Adrenal gland (tissue), 19 donors: Measurements from ENCODE around the gene GANAB. TPM values are rescaled to one million over a fixed set of nuclear protein-coding genes. Genes with fewer than 3 reads are reported as not detected.
"Not testable (repeated sequence)": the region's sequence is repeated elsewhere in the genome, so short reads cannot be mapped to it uniquely, and the experiment has no call there.

Experiments used
- DNase-seq, 7 donors: peaks; one replicate each; pipeline ENCODE4 v3.0.0-alpha.2; 2019 to 2020
- H3K27ac ChIP-seq, 5 donors: fragments of 200-600 bp; sonication (generic) in 4 of 5; 1 replicate in 3 of 5; 2 replicates in 2 of 5; pipeline versions ENCODE4 v1.5.1 to v1.8.0; 2016 to 2020; ENCODE audit warnings: mild to moderate bottlenecking in 1 of 5
- H3K27me3 ChIP-seq: fragments of 200-600 bp; 2 replicates; pipeline ENCODE4 v1.8.0; 2021
- H3K36me3 ChIP-seq, 2 donors: fragments of 200-600 bp; replicated peaks in 1 of 2; 1 replicate in 1 of 2; 2 replicates in 1 of 2; pipeline versions ENCODE4 v1.5.1 to v1.8.0; 2018 to 2022
- H3K4me1 ChIP-seq, 2 donors: fragments of 200-600 bp; replicated peaks in 1 of 2; 1 replicate in 1 of 2; 2 replicates in 1 of 2; pipeline versions ENCODE4 v1.5.1 to v1.8.0; 2018 to 2021
- H3K4me3 ChIP-seq, 4 donors: fragments of 200-600 bp; sonication (generic) in 3 of 4; one replicate each; pipeline ENCODE4 v1.5.1; 2016 to 2018
- H3K9me3 ChIP-seq, 3 donors: fragments of 200-600 bp; sonication (generic) in 1 of 3; replicated peaks in 1 of 3; 1 replicate in 2 of 3; 2 replicates in 1 of 3; pipeline versions ENCODE4 v1.5.1 to v1.8.0; 2016 to 2021
- POLR2A ChIP-seq, 2 donors: fragments of 450-650 bp; IDR thresholded peaks; one replicate each; pipeline ENCODE4 v1.6.1; 2017; ENCODE audit warnings: antibody characterized with exemption in 2 of 2, mild to moderate bottlenecking in 2 of 2, moderate library complexity in 1 of 2
- WGBS, 4 donors: extraction: QIAGEN DNeasy Blood & Tissue Kit in 2 of 4; methylation state at CpG; one replicate each; pipeline versions ENCODE4 v1.1.5 to v1.1.7; 2013 to 2017; 5-methylcytosine and 5-hydroxymethylcytosine counted together
- intact Hi-C, 2 donors: fragments of 100-400 bp; cut with DNase I; formaldehyde crosslinking; loops; one replicate each; pipeline versions ENCODE4 v1.14.1 to v1.15.0; 2022 to 2023
- long read RNA-seq, 10 donors: library from polyadenylated mRNA in 3 of 10; unstranded in 2 of 10; stranded (forward) in 1 of 10; transcript quantifications; one replicate each; pipeline ENCODE4 v2.0.0 and lab custom pipeline, GENCODE V29; 2021 to 2026
- polyA plus RNA-seq, 3 donors: library from polyadenylated mRNA; stranded (reverse); fragments of 200-250 nt in 2 of 3; fragments of 350-450 nt in 1 of 3; fragmentation: Illumina TruSeq in 1 of 3; extraction: RNeasy Lipid Tissue Mini Kit (QIAGEN cat#74804) in 1 of 3; gene quantifications; one replicate each; pipeline ENCODE4 v1.2.3, GENCODE V29; 2013 to 2014
- total RNA-seq, 9 donors: library from RNA; depleted of rRNA in 4 of 9; stranded (reverse); fragments of >200 nt in 4 of 9; fragments of 120-200 nt in 1 of 9; fragmentation: NEBNext Ultra II Directional in 1 of 9; extraction: Animal tissue kit (Norgen Biotek cat#: 25700) in 1 of 9; gene quantifications; one replicate each; pipeline versions ENCODE4 v1.1.0 to v1.2.4, GENCODE V29; 2013 to 2023
- TF ChIP-seq, protein P1 (sequence below), 6 experiments: fragments of 450-650 bp in 4 of 6; fragments of 200-600 bp in 2 of 6; sonication (generic) in 1 of 6; IDR thresholded peaks; 1 replicate in 5 of 6; 2 replicates in 1 of 6; pipeline versions ENCODE4 v1.5.1 to v1.8.0; 2016 to 2021; ENCODE audit warnings: antibody characterized with exemption in 6 of 6, mild to moderate bottlenecking in 2 of 6, moderate library complexity in 1 of 6
- donor health status: healthy with polysubstance abuse.
- donor health status: Bipolar disorder and iron deficiency.
- donor health status: DM: yes; HTN: yes; CAD: no.
- donor health status: DM: no; HTN: no; CAD: no.
- donor health status: DM: no; HTN: no; CAD: no.
- donor health status: DM: yes; HTN: yes; CAD: no.

The GANAB gene
- total RNA-seq (100 to 1,000 TPM; 105 to 304 (median 182) TPM), polyA plus RNA-seq (100 to 1,000 TPM in 1 of 3 donors, 10 to 100 TPM in 2; 90.9 to 177 (median 94.0) TPM)
- long read RNA-seq, donor 1, transcript GANAB-202 (24 exons, 3,608 nt) = major isoform, 7 of 25 reads
- long read RNA-seq, donor 1, partial matches to known transcripts = 11 of 25 reads
- long read RNA-seq, donor 1, other reads (novel, unspliced or antisense) = 0 of 25 reads
- long read RNA-seq, donor 2, transcript GANAB-202 (24 exons, 3,608 nt) = major isoform, 5 of 38 reads
- long read RNA-seq, donor 2, partial matches to known transcripts = 23 of 38 reads
- long read RNA-seq, donor 2, other reads (novel, unspliced or antisense) = 5 of 38 reads
- long read RNA-seq, donor 3, transcript GANAB-202 (24 exons, 3,608 nt) = major isoform, 9 of 17 reads
- long read RNA-seq, donor 3, partial matches to known transcripts = 5 of 17 reads
- long read RNA-seq, donor 3, other reads (novel, unspliced or antisense) = 0 of 17 reads
- long read RNA-seq, donor 4, partial matches to known transcripts = 0 of 4 reads
- long read RNA-seq, donor 4, other reads (novel, unspliced or antisense) = 3 of 4 reads
- long read RNA-seq, donor 5, transcript GANAB-202 (24 exons, 3,608 nt) = major isoform, 36 of 98 reads
- long read RNA-seq, donor 5, transcript GANAB-201 (25 exons, 3,906 nt) = minor isoform, 15 of 98 reads
- long read RNA-seq, donor 5, partial matches to known transcripts = 19 of 98 reads
- long read RNA-seq, donor 5, other reads (novel, unspliced or antisense) = 26 of 98 reads
- long read RNA-seq, donor 6, partial matches to known transcripts = 1 of 3 reads
- long read RNA-seq, donor 6, other reads (novel, unspliced or antisense) = 2 of 3 reads
- long read RNA-seq, donor 7, partial matches to known transcripts = 10 of 18 reads
- long read RNA-seq, donor 7, other reads (novel, unspliced or antisense) = 0 of 18 reads
- long read RNA-seq, donor 8, transcript GANAB-202 (24 exons, 3,608 nt) = major isoform, 17 of 75 reads
- long read RNA-seq, donor 8, transcript GANAB-208 (4 exons, 608 nt) = minor isoform, 5 of 75 reads
- long read RNA-seq, donor 8, partial matches to known transcripts = 50 of 75 reads
- long read RNA-seq, donor 8, other reads (novel, unspliced or antisense) = 0 of 75 reads
- long read RNA-seq, donor 9, transcript GANAB-208 (4 exons, 608 nt) = minor isoform, 5 of 11 reads
- long read RNA-seq, donor 9, transcript GANAB-202 (24 exons, 3,608 nt) = major isoform, 6 of 11 reads
- long read RNA-seq, donor 9, partial matches to known transcripts = 0 of 11 reads
- long read RNA-seq, donor 9, other reads (novel, unspliced or antisense) = 0 of 11 reads
- long read RNA-seq, donor 10, partial matches to known transcripts = 35 of 40 reads
- long read RNA-seq, donor 10, other reads (novel, unspliced or antisense) = 0 of 40 reads

DNA sequence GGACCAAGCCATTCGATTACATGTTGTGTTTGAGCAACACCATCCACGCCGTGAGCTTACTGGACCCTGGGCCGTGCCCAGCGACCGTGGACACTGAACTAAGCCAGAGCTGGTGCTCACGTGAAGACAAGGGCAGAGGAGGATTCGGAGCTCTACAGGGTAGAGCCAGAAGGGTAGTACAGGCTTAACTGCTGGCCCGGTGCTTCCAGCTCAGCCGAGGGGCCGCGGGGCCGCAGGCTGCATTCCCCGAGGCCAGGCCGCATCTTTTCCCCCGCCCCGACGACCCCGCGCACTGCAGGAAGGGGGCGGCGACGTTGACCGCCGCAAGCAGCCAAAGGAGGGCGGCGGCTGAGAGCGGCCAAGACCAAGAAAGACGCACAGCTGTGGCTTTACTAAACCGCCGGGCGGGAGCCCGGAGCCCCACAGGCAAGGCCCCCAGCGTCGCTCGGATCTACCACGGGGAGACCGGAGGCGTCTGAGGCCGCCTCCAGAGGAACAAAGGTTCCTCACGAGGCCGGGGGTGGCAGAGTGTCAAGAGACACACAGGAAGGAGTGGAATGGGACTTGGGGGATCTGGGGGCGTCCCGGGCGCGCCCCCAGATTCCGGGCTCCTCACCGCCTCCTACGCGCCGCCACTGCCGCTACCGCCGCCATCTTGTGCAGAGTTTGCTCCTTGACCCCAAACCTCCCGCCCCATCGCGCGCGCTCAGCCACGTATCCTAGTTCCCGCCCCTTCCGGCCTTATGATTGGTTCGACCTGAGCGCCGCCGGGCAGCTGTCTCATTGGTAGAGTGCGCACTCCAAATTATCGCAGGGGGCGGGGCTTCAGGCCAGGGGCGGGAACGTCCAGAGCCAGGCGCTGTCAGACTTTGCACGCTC is at the start of gene GANAB:
TSS of gene GANAB (minus strand) at position 668 of the 879 bp plus-strand sequence. CDS start at position 654, 14 bp downstream.
- 0% methylated on average over 28 to 73 of the region's 73 CpGs for WGBS, 4 donors
- H3K36me3 ChIP-seq = peaks cover 0 to 34% of the 10 kb centered on the region in 2 donors

DNA sequence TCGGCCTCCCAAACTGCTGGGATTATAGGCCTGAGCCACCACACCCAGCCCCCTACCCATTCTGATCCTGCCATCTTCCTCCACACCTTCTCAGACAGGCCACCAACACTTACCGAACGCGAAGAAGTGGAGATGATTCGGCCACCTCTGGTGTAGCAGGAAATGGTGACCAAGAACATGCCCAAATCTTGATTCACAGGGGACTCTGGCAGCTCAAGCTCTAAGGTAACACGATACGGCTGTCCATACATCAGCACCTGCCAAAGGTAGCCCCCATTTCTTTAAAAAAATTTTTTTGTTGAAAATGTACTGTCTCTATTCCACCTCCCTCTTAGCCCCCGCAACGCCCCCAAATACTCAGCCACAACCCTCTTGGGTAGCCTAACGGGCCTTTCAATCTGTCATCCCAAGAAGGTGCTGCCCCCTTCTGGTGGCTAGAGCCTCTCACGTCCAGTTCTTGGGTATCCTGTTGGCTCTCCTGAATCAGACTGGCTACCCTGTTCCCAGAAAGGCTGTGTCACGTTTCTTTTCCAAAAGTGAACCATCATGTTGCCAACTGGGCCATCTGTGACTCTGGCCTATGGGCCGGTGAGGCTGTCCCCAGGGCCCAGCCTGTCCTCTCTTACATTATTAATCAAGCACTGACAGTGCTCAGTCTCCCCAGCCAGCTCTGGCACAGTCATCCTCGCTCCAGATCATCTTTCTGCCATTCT is 48.2 kb upstream of the GANAB start:
- H3K4me3 ChIP-seq = no peak overlapping the region
- DNase-seq = peak; percentile 84 to 95 (median 92)
- peaks cover 0 to 35% of the 10 kb centered on the region in 2 donors for H3K36me3 ChIP-seq
- H3K27ac ChIP-seq = peak overlapping the region in 3 of 5 donors; percentile 22 to 62 (median 59)
- H3K4me1 ChIP-seq = peaks cover 0 to 2% of the 10 kb centered on the region in 2 donors
- intact Hi-C loops = loop anchor here in 1 of 2 donors (5.0 kb wide), 1 partner anchor 312 kb away; no protein-coding TSS in a partner anchor
- WGBS, 4 donors = 38 to 48% (median 42%) methylated on average over 14 of the region's 14 CpGs
- no peaks in the 10 kb centered on the region for H3K27me3 ChIP-seq
- TF ChIP-seq, protein P1, sequence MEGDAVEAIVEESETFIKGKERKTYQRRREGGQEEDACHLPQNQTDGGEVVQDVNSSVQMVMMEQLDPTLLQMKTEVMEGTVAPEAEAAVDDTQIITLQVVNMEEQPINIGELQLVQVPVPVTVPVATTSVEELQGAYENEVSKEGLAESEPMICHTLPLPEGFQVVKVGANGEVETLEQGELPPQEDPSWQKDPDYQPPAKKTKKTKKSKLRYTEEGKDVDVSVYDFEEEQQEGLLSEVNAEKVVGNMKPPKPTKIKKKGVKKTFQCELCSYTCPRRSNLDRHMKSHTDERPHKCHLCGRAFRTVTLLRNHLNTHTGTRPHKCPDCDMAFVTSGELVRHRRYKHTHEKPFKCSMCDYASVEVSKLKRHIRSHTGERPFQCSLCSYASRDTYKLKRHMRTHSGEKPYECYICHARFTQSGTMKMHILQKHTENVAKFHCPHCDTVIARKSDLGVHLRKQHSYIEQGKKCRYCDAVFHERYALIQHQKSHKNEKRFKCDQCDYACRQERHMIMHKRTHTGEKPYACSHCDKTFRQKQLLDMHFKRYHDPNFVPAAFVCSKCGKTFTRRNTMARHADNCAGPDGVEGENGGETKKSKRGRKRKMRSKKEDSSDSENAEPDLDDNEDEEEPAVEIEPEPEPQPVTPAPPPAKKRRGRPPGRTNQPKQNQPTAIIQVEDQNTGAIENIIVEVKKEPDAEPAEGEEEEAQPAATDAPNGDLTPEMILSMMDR (IDR thresholded peaks at IDR 0.05) = peak; percentile 70 to 88 (median 84)
- TF ChIP-seq POLR2A (IDR thresholded peaks at IDR 0.05) = peak in 1 of 2 donors; percentile 15
- no peaks in the 10 kb centered on the region for H3K9me3 ChIP-seq

More for the DNA sequence above, at the start of gene GANAB:
- intact Hi-C loops = no loop called here
- peak; percentile 99 to 100 (median 100) for DNase-seq
- TF ChIP-seq, protein P1 (IDR thresholded peaks at IDR 0.05) = peak in 1 of 6 experiments; percentile 3
- TF ChIP-seq POLR2A (IDR thresholded peaks at IDR 0.05) = peak; percentile 77 to 88
- Histone ChIP-seq H3K27me3 (no peaks in the 10 kb centered on the region), H3K4me3 (peak within 1 kb of the TSS; percentile 75 to 98 (median 85)), H3K4me1 (peaks cover 11 to 23% of the 10 kb centered on the region in 2 donors), H3K27ac (peak within 1 kb of the TSS; percentile 82 to 95 (median 90)), H3K9me3 (no peaks in the 10 kb centered on the region)

DNA sequence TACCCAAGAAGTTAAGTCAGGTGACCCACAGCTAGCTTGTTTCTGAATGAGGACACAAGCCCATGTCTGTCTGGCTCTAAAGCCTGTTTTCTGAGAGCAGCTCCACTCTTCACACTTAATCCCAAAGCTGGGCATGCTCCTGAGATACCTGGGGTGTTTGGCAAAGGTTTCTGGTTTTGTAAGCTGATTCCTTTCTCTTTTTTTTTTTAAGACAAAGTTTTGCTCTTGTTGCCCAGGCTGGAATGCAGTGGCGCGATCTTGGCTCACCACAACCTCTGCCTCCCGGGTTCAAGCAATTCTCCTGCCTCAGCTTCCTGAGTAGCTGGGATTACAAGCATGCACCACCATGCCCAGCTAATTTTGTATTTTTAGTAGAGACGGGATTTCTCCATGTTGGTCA is 47.2 kb upstream of the GANAB start:
- H3K36me3 ChIP-seq = peaks cover 0 to 36% of the 10 kb centered on the region in 2 donors
- not testable (repeated sequence) for H3K9me3 ChIP-seq, DNase-seq, H3K4me3 ChIP-seq, H3K27ac ChIP-seq, H3K27me3 ChIP-seq
- intact Hi-C loops = loop anchor here in 1 of 2 donors (5.0 kb wide), 1 partner anchor 311 kb away; no protein-coding TSS in a partner anchor
- H3K4me1 ChIP-seq = peaks cover 4 to 12% of the 10 kb centered on the region in 2 donors
- WGBS, 4 donors = 65 to 80% (median 75%) methylated on average over 2 to 4 of the region's 4 CpGs
